Lower lobe of right lung (tissue), 2 donors: Measurements from ENCODE around the gene CEP170B. TPM values are rescaled to one million over a fixed set of nuclear protein-coding genes. Genes with fewer than 3 reads are reported as not detected.

Source experiments
- ATAC-seq, 2 donors: fragments of 200-7000 bp; cut with Tn5 transposase; one replicate each; pipeline ENCODE4 v1.9.1; 2020 to 2022; ENCODE audit warnings: mild to moderate bottlenecking in 2 of 2, moderate library complexity in 2 of 2
- DNase-seq: peaks from one replicate; pipeline ENCODE4 v3.0.0-alpha.2; 2020
- H3K27ac ChIP-seq: fragments of 200-600 bp; one replicate; pipeline ENCODE4 v1.8.0; 2022
- H3K27me3 ChIP-seq: fragments of 200-600 bp; one replicate; pipeline ENCODE4 v1.8.0; 2022; ENCODE audit warnings: low read depth
- H3K36me3 ChIP-seq: fragments of 200-600 bp; one replicate; pipeline ENCODE4 v1.8.0; 2022; ENCODE audit warnings: mild to moderate bottlenecking
- H3K4me1 ChIP-seq: fragments of 200-600 bp; one replicate; pipeline ENCODE4 v1.8.0; 2022
- H3K4me3 ChIP-seq: fragments of 200-600 bp; one replicate; pipeline ENCODE4 v1.8.0; 2022; ENCODE audit warnings: mild to moderate bottlenecking
- H3K9me3 ChIP-seq: fragments of 200-600 bp; one replicate; pipeline ENCODE4 v1.8.0; 2022
- CTCF ChIP-seq: fragments of 200-600 bp; IDR thresholded peaks from one replicate; pipeline ENCODE4 v1.8.0; 2022; ENCODE audit warnings: antibody characterized with exemption, mild to moderate bottlenecking
- intact Hi-C: fragments of 100-400 bp; cut with DNase I; formaldehyde crosslinking; loops from one replicate; pipeline ENCODE4 v1.11.0; 2022
- total RNA-seq: library from RNA; stranded (reverse); fragmentation: NEBNext Ultra II Directional; extraction: Animal tissue kit (Norgen Biotek cat#: 25700); gene quantifications from one replicate; pipeline ENCODE4 v1.2.1, GENCODE V29; 2021
- donor health status: DM: no; HTN: yes; CAD: no; lungs with severe emphysema.

Gene CEP170B
- total RNA-seq, 1 donor from 2014 or later = 24.7 TPM

GRCh38 chr14:104935026-104935650 lies 70.1 kb downstream of the CEP170B start:
- Histone ChIP-seq H3K36me3 (no peaks in the 10 kb centered on the region), H3K27ac (no peak overlapping the region), H3K9me3 (no peaks in the 10 kb centered on the region), H3K4me1 (peaks cover 20% of the 10 kb centered on the region), H3K27me3 (peaks cover 6% of the 10 kb centered on the region), H3K4me3 (no peak overlapping the region)
- ATAC-seq (no peak), DNase-seq (no peak)
- intact Hi-C loops = no loop called here
- TF ChIP-seq CTCF = no peak

- Histone ChIP-seq H3K9me3 (no peaks in the 10 kb centered on the region), H3K27me3 (peaks cover 6% of the 10 kb centered on the region), H3K27ac (no peak overlapping the region), H3K36me3 (no peaks in the 10 kb centered on the region), H3K4me3 (no peak overlapping the region), H3K4me1 (peaks cover 20% of the 10 kb centered on the region)
- intact Hi-C loops = no loop called here
- ATAC-seq = no peak
- no peak for DNase-seq
- TF ChIP-seq CTCF = no peak
These were observed 70.9 kb downstream of the CEP170B start for GRCh38 chr14:104935955-104936354.

- H3K4me1 ChIP-seq = peaks cover 20% of the 10 kb centered on the region
- ATAC-seq = no peak
- no peak overlapping the region for H3K27ac ChIP-seq
- intact Hi-C loops = no loop called here
- no peak for DNase-seq
- TF ChIP-seq CTCF = no peak
- peaks cover 6% of the 10 kb centered on the region for H3K27me3 ChIP-seq
- no peak overlapping the region for H3K4me3 ChIP-seq
- no peaks in the 10 kb centered on the region for H3K9me3 ChIP-seq
- no peaks in the 10 kb centered on the region for H3K36me3 ChIP-seq
These were observed 71.5 kb downstream of the CEP170B start for GRCh38 chr14:104936361-104937155.

GRCh38 chr14:104937161-104937560 lies 72.1 kb downstream of the CEP170B start:
- no peak for TF ChIP-seq CTCF
- Histone ChIP-seq H3K27ac (no peak overlapping the region), H3K4me3 (no peak overlapping the region), H3K27me3 (peaks cover 6% of the 10 kb centered on the region), H3K4me1 (peaks cover 15% of the 10 kb centered on the region), H3K36me3 (no peaks in the 10 kb centered on the region), H3K9me3 (no peaks in the 10 kb centered on the region)
- no peak for ATAC-seq
- intact Hi-C loops = no loop called here
- no peak for DNase-seq

GRCh38 chr14:104937694-104938365 lies 72.8 kb downstream of the CEP170B start:
- DNase-seq = no peak
- H3K36me3 ChIP-seq = no peaks in the 10 kb centered on the region
- intact Hi-C loops = no loop called here

More at GRCh38 chr14:104937694-104938365, 72.8 kb downstream of the CEP170B start:
- H3K9me3 ChIP-seq = no peaks in the 10 kb centered on the region
- H3K27me3 ChIP-seq = peaks cover 6% of the 10 kb centered on the region
- peaks cover 9% of the 10 kb centered on the region for H3K4me1 ChIP-seq
- no peak overlapping the region for H3K27ac ChIP-seq
- no peak for TF ChIP-seq CTCF
- ATAC-seq = no peak
- H3K4me3 ChIP-seq = no peak overlapping the region
